Measurements from ENCODE around the gene ABCD1. TPM values are rescaled to one million over a fixed set of nuclear protein-coding genes. Genes with fewer than 3 reads are reported as not detected.

ABCD1 gene
- total RNA-seq, 1 donor from 2014 or later, result 15.1 TPM

DNA sequence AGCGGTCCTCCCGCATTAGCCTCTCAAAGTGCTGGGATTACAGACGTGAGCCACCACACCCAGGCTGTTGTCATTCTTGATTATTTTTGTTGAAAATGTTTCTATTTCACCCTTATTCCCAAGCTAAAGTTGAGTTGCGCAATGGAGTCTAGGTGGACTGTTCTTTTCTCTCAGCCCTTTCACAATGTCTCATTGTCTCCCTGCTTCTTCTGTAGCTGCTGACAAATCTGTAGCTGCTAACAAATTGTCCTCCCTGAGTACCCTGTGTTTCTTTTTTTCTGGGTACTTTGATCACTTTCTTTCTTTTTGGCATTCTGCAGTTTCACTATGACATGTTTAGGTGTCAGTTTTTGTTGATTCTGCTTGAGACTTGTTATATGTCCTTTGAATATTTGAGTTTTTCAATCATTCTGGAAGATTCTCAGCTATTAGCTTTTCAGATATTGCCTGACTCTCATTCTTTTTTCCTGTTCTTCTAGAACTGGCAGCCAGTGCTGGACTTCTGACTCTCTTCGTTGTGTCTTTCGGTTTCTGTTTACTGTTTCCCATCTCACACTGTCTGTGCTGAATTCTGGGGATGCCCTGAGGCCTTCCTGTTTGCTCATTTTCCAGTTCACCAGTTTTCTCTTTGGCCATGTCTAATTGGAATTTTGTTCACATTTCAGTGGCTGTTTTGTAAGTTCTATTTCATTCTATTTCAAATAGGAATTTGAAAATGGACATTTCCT, 6.6 kb downstream of the ABCD1 start:
- H3K4me3 ChIP-seq, result no peak overlapping the region
- DNase-seq, result no peak
- no peak for ATAC-seq
- no peak overlapping the region for H3K27ac ChIP-seq
- TF ChIP-seq, protein P1, sequence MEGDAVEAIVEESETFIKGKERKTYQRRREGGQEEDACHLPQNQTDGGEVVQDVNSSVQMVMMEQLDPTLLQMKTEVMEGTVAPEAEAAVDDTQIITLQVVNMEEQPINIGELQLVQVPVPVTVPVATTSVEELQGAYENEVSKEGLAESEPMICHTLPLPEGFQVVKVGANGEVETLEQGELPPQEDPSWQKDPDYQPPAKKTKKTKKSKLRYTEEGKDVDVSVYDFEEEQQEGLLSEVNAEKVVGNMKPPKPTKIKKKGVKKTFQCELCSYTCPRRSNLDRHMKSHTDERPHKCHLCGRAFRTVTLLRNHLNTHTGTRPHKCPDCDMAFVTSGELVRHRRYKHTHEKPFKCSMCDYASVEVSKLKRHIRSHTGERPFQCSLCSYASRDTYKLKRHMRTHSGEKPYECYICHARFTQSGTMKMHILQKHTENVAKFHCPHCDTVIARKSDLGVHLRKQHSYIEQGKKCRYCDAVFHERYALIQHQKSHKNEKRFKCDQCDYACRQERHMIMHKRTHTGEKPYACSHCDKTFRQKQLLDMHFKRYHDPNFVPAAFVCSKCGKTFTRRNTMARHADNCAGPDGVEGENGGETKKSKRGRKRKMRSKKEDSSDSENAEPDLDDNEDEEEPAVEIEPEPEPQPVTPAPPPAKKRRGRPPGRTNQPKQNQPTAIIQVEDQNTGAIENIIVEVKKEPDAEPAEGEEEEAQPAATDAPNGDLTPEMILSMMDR (IDR thresholded peaks at IDR 0.05), result no peak
- no peaks in the 10 kb centered on the region for H3K36me3 ChIP-seq
- H3K9me3 ChIP-seq, result no peaks in the 10 kb centered on the region
- intact Hi-C loops (cut with DNase I), result no loop called here
- no peaks in the 10 kb centered on the region for H3K27me3 ChIP-seq
- H3K4me1 ChIP-seq, result peaks cover 18% of the 10 kb centered on the region

DNA sequence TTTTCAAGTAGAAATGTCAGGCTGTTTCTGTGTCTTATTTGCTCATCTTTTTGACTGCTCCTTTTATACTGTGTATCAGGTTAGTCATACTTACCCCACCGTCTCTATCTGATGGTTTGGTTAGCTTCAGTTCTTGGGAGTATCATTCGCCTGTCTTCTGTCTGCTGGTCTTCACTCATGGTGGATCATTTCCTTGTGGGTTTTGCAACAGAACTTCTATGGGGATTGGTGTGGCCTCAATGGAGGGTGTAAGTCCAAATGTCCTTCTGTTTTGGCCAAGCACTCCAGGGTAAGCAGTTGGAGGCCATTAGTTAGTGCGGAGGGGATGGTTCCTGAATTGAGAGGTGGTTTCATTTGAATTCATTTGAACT, 7.2 kb downstream of the ABCD1 start:
- Histone ChIP-seq H3K27ac (no peak overlapping the region), H3K9me3 (no peaks in the 10 kb centered on the region), H3K27me3 (no peaks in the 10 kb centered on the region), H3K36me3 (no peaks in the 10 kb centered on the region), H3K4me3 (no peak overlapping the region), H3K4me1 (peaks cover 14% of the 10 kb centered on the region)
- TF ChIP-seq, protein P1 (IDR thresholded peaks at IDR 0.05), result no peak
- no peak for ATAC-seq
- intact Hi-C loops (cut with DNase I), result no loop called here
- DNase-seq, result no peak

DNA sequence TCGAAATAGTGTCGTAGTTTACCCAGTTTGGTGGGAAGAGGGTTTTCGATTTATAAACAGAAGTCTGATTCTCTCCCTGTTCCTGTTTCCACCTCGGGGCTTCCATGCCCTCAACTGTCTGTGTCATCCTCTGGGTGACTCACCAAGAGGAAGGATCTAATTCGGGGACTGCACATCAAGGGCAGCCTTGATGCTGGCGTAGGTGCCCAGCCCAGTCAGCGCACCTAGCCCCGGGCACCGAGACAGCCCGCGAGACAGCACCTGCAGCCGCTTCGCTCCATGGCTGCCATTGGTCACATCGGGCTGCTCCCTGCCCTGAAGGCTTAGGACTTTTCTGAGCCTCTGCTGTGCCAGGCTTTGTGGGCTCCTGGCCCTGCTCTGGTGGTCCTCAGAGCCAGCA, 7.7 kb downstream of the ABCD1 start:
- H3K27me3 ChIP-seq, result no peaks in the 10 kb centered on the region
- H3K9me3 ChIP-seq, result no peaks in the 10 kb centered on the region
- intact Hi-C loops (cut with DNase I), result no loop called here
- no peaks in the 10 kb centered on the region for H3K36me3 ChIP-seq
- TF ChIP-seq, protein P1 (IDR thresholded peaks at IDR 0.05), result no peak
- H3K4me1 ChIP-seq, result peaks cover 8% of the 10 kb centered on the region
- DNase-seq, result no peak
- H3K4me3 ChIP-seq, result no peak overlapping the region
- no peak overlapping the region for H3K27ac ChIP-seq
- ATAC-seq, result peak; percentile 70

DNA sequence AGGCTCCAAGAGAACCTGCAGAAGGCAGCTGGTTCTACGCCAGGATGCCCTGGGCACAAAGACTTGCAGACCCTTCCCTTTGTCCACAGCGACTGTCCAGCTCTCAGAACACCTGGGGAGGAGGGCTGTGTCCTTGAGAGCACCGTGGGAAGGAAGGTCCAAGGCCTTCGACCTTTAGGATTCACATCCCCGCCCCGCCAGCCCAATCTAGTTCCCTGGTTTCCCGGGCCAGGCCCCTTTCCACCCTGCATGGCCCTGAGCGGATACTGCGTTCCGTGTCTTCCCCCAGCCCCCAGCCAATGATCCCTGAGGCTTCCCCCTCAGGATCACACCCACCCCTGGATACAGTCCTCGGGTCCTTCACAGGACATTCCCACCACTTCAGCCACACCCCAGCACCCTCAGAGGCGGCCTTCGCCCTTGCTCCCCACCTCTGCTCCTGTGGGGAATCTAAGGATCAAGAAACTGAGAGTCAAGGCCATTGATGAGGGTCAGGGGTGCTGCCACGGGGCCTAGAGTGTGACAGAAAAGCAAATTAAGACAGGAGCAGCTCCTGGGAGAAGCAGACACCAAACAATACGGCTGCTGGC, 9.1 kb downstream of the ABCD1 start:
- Histone ChIP-seq H3K9me3 (no peaks in the 10 kb centered on the region), H3K27ac (no peak overlapping the region), H3K27me3 (no peaks in the 10 kb centered on the region), H3K4me3 (no peak overlapping the region), H3K4me1 (no peaks in the 10 kb centered on the region), H3K36me3 (no peaks in the 10 kb centered on the region)
- ATAC-seq (no peak), DNase-seq (no peak)
- intact Hi-C loops (cut with DNase I), result no loop called here
- TF ChIP-seq, protein P1 (IDR thresholded peaks at IDR 0.05), result no peak

DNA sequence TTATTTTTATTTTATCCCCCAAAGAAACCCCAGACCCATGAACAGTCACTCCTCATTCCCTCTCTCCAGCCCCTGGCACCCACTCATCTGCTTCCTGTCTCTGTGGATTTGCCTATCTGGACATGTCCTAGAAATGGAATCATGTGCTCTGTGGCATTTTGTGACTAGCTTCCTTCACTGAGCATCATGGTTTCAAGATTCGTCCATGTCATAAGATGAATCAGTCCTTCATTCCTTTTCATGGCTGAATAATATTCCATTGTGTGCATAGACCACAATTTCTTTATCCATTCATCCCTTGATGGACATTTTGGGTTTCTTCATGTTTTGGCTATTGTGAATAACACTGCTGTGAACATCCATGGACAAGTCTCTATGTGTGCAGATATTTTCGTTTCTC, 10.2 kb downstream of the ABCD1 start:
- TF ChIP-seq, protein P1 (IDR thresholded peaks at IDR 0.05), result no peak
- H3K9me3 ChIP-seq, result no peaks in the 10 kb centered on the region
- intact Hi-C loops (cut with DNase I), result no loop called here

More for the DNA sequence above, 10.2 kb downstream of the ABCD1 start:
- Histone ChIP-seq H3K4me3 (no peak overlapping the region), H3K27ac (no peak overlapping the region), H3K27me3 (no peaks in the 10 kb centered on the region), H3K4me1 (no peaks in the 10 kb centered on the region), H3K36me3 (no peaks in the 10 kb centered on the region)
- DNase-seq, result no peak
- no peak for ATAC-seq

Measured in upper lobe of right lung (tissue), 1 donor.